Neutrophil (primary cell): ENCODE measurements around the gene ARHGAP6.

Experiments
- H3K27ac ChIP-seq: fragments of 200-600 bp; sonication (generic); 2 replicates; pipeline ENCODE4 v1.5.1; 2016; ENCODE audit warnings: mild to moderate bottlenecking, moderate library complexity
- H3K27me3 ChIP-seq: fragments of 200-600 bp; sonication (generic); 2 replicates; pipeline ENCODE4 v1.6.0; 2016; ENCODE audit warnings: mild to moderate bottlenecking
- H3K36me3 ChIP-seq: fragments of 200-600 bp; sonication (generic); 2 replicates; pipeline ENCODE4 v1.5.1; 2017
- H3K4me1 ChIP-seq, 2 experiments: fragments of 200-600 bp in 1 of 2; sonication (generic) in 1 of 2; 1 replicate in 1 of 2; 2 replicates in 1 of 2; pipeline versions ENCODE4 v1.5.1 to v1.6.1; 2013 to 2016; ENCODE audit warnings: low read depth in 1 of 2, low read length in 1 of 2, mild to moderate bottlenecking in 1 of 2, moderate library complexity in 1 of 2; ENCODE audit not compliant: control insufficient read depth in 1 of 2, insufficient read depth in 1 of 2
- H3K4me3 ChIP-seq, 2 experiments: fragments of 200-600 bp in 1 of 2; sonication (generic) in 1 of 2; 1 replicate in 1 of 2; 2 replicates in 1 of 2; pipeline ENCODE4 v1.5.1; 2013 to 2016; ENCODE audit warnings: low read depth in 1 of 2, low read length in 1 of 2, mild to moderate bottlenecking in 1 of 2, moderate library complexity in 1 of 2
- H3K9me3 ChIP-seq: fragments of 200-600 bp; sonication (generic); 2 replicates; pipeline ENCODE4 v1.5.1; 2016
- CTCF ChIP-seq: fragments of 200-600 bp; sonication (generic); IDR thresholded peaks from 2 replicates; pipeline ENCODE4 v1.5.1; 2016; ENCODE audit warnings: antibody characterized with exemption

ARHGAP6 gene

DNA sequence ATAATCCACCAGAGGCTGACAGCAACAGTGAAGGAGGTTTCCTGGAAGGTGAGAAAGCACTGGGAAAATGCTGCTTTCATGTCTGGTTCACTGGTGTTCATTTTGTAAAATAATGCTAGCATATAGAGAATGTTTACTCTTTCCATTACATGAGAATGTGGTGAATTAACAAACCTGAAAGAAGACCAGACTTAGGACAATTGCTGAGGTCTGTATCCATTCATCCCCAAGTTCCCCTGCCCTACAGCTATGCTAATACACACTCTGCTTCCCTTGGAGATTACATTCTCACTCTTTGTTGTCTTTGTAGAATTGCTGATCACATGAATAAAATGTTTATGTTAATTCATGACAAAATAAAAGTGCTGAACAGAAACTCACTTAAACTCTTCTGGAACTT is 99.5 kb downstream of the ARHGAP6 start:
- Histone ChIP-seq H3K36me3 (no peaks in the 10 kb centered on the region), H3K4me3 (no peak overlapping the region), H3K27me3 (no peaks in the 10 kb centered on the region), H3K9me3 (no peaks in the 10 kb centered on the region), H3K4me1 (no peaks in the 10 kb centered on the region), H3K27ac (no peak overlapping the region)
- no peak for TF ChIP-seq CTCF

DNA sequence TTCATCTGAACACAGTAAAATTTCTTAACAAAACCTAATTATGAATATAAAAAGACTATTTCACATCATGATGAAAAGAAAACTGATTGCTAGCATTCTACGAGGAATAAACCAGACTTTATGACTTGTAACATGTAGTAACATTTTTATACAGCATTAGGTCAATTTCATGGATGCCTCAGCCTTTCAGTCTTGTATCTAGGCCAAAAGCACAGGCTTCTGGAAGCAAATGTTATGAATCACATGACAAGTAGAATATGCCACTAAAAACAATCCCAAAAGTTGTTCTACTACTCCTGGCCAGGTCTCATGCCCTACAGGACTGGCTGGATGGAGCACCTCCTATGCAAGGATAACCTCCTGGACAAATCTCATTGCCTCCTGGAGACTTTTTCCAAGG is 101.2 kb downstream of the ARHGAP6 start:
- Histone ChIP-seq H3K4me3 (no peak overlapping the region), H3K36me3 (no peaks in the 10 kb centered on the region), H3K9me3 (no peaks in the 10 kb centered on the region)

DNA sequence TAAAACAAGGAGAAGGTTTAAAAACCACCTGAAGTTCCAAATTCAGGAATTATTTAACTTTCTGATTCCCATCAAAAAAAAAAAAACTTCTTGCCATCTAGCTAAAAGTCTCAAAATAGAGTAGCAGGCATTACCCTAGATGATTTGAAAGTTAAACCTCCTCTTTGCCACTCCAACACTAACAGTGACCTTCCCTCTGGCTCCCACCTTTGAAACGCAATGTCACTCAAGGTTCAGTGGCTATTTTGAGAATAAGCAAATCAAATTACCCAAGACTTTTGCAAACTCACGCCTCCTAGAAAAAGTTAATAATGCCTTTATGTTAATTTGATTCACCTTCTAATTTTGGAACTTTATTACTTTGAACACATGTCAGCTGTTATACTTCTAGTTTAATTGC is 103.2 kb downstream of the ARHGAP6 start:
- Histone ChIP-seq H3K4me1 (no peaks in the 10 kb centered on the region), H3K4me3 (no peak overlapping the region), H3K9me3 (no peaks in the 10 kb centered on the region), H3K36me3 (no peaks in the 10 kb centered on the region), H3K27me3 (no peaks in the 10 kb centered on the region), H3K27ac (no peak overlapping the region)
- no peak for TF ChIP-seq CTCF

More for the DNA sequence above, 101.2 kb downstream of the ARHGAP6 start:
- no peak for TF ChIP-seq CTCF
- H3K27ac ChIP-seq, result no peak overlapping the region
- H3K4me1 ChIP-seq, result no peaks in the 10 kb centered on the region
- H3K27me3 ChIP-seq, result no peaks in the 10 kb centered on the region

DNA sequence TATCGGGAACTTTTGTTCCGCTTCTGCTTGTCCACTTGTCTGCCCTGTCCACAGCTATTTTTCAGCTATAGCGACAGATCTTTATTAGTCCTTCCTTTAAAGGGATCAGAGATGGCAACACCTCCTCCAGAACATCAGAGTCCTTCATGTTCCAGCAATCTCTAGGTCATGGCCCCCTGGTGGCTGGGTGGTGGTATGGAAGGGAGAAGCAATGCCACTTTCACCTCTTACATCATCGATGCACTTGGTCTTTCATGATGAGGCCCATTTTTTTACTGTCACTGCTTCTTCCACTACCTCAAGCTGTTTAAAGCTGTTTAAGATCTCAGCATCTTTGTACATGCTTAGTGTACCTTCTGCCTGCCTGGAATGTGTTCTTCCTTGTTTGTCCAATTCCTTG is 106.7 kb downstream of the ARHGAP6 start:
- Histone ChIP-seq H3K4me3 (no peak overlapping the region), H3K4me1 (no peaks in the 10 kb centered on the region), H3K27ac (no peak overlapping the region), H3K9me3 (no peaks in the 10 kb centered on the region), H3K27me3 (no peaks in the 10 kb centered on the region), H3K36me3 (no peaks in the 10 kb centered on the region)
- TF ChIP-seq CTCF, result no peak

DNA sequence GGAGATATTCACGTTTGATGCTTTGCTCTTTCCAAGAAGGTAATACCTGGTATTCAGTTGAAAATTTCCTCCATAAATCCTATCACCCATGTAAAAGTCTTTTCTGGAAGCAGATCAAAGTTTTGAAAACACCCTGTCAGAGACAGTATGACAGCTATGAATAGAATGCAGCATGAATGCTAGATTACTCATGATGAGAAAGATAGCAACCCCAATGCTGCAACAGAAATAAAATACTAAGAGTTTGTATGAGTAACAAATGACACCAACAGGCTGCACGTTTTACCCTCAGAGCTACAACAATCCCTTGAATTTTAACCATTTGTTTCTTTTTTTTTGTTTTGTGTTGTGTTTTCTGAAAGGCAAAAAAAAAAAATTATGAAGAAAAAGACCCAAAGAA is 108.6 kb downstream of the ARHGAP6 start:
- Histone ChIP-seq H3K27ac (no peak overlapping the region), H3K36me3 (no peaks in the 10 kb centered on the region), H3K4me3 (no peak overlapping the region), H3K4me1 (no peaks in the 10 kb centered on the region), H3K9me3 (no peaks in the 10 kb centered on the region), H3K27me3 (no peaks in the 10 kb centered on the region)
- no peak for TF ChIP-seq CTCF

- Histone ChIP-seq H3K4me3 (no peak overlapping the region), H3K27me3 (no peaks in the 10 kb centered on the region), H3K9me3 (no peaks in the 10 kb centered on the region), H3K36me3 (no peaks in the 10 kb centered on the region), H3K4me1 (no peaks in the 10 kb centered on the region), H3K27ac (no peak overlapping the region)
- TF ChIP-seq CTCF, result no peak
These were observed 110.0 kb downstream of the ARHGAP6 start for GRCh38 chrX:11555759-11556158.
